Cerebellar nuclear complex (tissue), 1 donor: ENCODE results near the gene TRIM8.
"Not testable (repeated sequence)": the region's sequence is repeated elsewhere in the genome, so short reads cannot be mapped to it uniquely, and the experiment has no call there.

Source experiments
- DNase-seq, 2 experiments: peaks; one replicate each; lab custom pipeline; 2025; lab: John Stamatoyannopoulos, UW

TRIM8 gene

GRCh38 chr10:102650655-102651454 lies 6.6 kb downstream of the TRIM8 start:
- no peak for DNase-seq

GRCh38 chr10:102651455-102652169 lies 7.3 kb downstream of the TRIM8 start:
- DNase-seq = no peak

- no peak for DNase-seq
Measured at GRCh38 chr10:102652170-102652916, 8.1 kb downstream of the TRIM8 start.

- no peak for DNase-seq
Measured at GRCh38 chr10:102653060-102653459, 8.8 kb downstream of the TRIM8 start.

GRCh38 chr10:102654566-102654965 lies 10.3 kb downstream of the TRIM8 start:
- DNase-seq = no peak

- no peak for DNase-seq
Measured at GRCh38 chr10:102654969-102655368, 10.7 kb downstream of the TRIM8 start.

- DNase-seq = no peak
Measured at GRCh38 chr10:102656026-102656425, 11.7 kb downstream of the TRIM8 start.

- DNase-seq = no peak
Measured at GRCh38 chr10:102656791-102657371, 12.6 kb downstream of the TRIM8 start.

- DNase-seq = no peak
Measured at GRCh38 chr10:102657451-102657850, 13.2 kb downstream of the TRIM8 start.

- no peak for DNase-seq
Measured at GRCh38 chr10:102657984-102658724, 13.9 kb downstream of the TRIM8 start.

- no peak for DNase-seq
Measured at GRCh38 chr10:102658802-102659201, 14.5 kb downstream of the TRIM8 start.

- DNase-seq = no peak
Measured at GRCh38 chr10:102660888-102661657, 16.8 kb downstream of the TRIM8 start.

GRCh38 chr10:102661658-102662028 lies 17.4 kb downstream of the TRIM8 start:
- DNase-seq = no peak

GRCh38 chr10:102665904-102666509 lies 21.7 kb downstream of the TRIM8 start:
- DNase-seq = no peak

- DNase-seq = not testable (repeated sequence)
Measured at GRCh38 chr10:102667411-102667810, 23.1 kb downstream of the TRIM8 start.

- DNase-seq = no peak
Measured at GRCh38 chr10:102668326-102669107, 24.2 kb downstream of the TRIM8 start.

GRCh38 chr10:102669206-102670064 lies 25.2 kb downstream of the TRIM8 start:
- no peak for DNase-seq

GRCh38 chr10:102670065-102670670 lies 25.9 kb downstream of the TRIM8 start:
- no peak for DNase-seq
